Fibroblast of skin of back (primary cell): ENCODE results near the gene EPB41L5.
A peak's percentile ranks its signal among the peaks of the same experiment; 100 is the strongest.
"Not testable (repeated sequence)": the region's sequence is repeated elsewhere in the genome, so short reads cannot be mapped to it uniquely, and the experiment has no call there.

Source experiments
- DNase-seq: peaks from one replicate; pipeline ENCODE4 v3.0.0-alpha.2; 2013

EPB41L5 gene

GRCh38 chr2:120100627-120101026 is 87.8 kb downstream of the EPB41L5 start:
- no peak for DNase-seq

DNA sequence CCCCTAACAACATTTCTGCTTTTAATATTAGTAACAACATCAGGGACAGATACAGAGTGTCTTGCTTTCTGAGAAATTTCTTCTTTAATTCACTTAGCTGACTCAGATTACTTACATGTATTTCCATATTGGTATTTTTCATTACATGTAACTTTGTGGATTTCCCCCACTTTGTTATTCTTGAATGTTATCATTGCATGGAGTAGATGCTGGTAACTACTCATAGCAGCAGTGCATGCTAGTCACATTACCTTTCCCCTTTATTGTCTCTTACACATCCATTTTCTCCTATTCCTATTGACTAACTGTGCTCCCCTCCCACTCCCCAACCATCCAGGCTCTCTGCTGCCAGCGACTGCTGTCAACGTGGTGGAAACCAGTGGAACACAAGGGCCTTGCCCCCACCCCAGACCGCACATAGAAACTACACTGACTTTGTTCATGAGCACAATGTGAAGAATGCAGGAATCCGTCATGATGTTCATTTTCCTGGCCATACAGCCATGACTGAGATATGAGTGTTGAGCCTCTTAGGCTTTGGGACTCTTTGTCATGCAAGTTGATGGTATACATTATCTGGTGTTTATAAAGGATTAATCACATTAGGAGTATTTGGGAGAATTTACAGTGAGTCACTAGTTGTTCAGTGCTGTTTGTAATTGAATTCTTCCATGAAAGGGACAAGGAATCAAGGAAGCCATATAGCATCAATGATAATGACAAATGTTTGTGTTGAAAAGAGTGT is 91.0 kb downstream of the EPB41L5 start:
- DNase-seq, result peak; percentile 97

GRCh38 chr2:120104772-120105171 is 91.9 kb downstream of the EPB41L5 start:
- DNase-seq, result no peak

DNA sequence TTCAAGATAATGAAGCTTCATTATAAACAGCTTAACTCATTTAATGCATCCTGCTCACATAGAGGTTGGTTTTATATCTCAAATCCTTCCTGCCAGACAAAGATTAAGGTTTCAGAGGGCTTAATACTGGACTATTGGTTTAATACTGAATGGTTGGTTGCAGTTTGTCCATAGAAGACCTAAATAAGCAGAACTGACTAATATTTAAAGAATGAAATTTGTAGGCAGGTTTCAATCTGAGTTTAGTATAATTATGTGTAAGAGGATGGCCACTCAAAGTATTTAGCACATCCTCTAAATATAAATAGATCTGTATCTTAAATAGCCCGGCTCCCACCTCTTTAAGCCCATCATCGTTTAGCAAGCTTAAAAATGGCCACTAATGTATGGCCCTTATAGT is 92.5 kb downstream of the EPB41L5 start:
- DNase-seq, result peak; percentile 2

DNA sequence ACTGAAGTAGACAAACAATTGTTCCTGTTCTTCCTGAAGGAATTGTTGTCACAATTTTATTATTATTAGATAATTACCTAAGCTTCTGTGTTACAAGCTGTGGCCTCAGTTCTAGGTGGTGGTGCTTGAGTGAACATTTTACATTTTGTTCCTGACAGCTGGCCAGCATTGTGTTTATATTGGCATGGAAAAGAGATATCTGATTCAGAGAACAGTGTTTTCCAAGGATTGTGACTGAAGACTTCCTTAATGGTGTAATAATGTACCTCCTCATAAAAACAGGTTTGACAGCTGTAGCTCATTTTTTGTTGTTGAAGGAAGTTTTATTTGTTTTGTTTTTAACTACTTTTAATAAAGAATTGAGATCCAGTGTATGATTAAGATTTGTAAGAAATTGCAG is 95.2 kb downstream of the EPB41L5 start:
- DNase-seq, result peak; percentile 78

GRCh38 chr2:120108749-120109148 is 95.9 kb downstream of the EPB41L5 start:
- DNase-seq, result peak; percentile 39

- peak; percentile 58 for DNase-seq
These were observed 96.5 kb downstream of the EPB41L5 start for GRCh38 chr2:120109186-120110061.

DNA sequence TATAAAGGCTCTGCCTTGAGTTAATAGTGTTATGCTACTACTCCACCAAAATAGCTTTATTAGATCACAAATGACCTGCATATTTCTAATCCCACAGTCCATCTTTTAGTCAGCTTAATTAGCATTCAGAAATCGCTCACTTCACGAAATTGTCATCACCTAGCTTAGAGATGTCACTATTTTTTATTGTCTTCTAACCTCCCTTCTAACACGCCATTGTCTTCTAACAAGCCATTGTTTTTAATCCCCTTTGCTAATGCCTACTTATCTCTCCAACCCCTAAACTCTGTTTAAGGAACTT is 97.1 kb downstream of the EPB41L5 start:
- DNase-seq, result no peak

DNA sequence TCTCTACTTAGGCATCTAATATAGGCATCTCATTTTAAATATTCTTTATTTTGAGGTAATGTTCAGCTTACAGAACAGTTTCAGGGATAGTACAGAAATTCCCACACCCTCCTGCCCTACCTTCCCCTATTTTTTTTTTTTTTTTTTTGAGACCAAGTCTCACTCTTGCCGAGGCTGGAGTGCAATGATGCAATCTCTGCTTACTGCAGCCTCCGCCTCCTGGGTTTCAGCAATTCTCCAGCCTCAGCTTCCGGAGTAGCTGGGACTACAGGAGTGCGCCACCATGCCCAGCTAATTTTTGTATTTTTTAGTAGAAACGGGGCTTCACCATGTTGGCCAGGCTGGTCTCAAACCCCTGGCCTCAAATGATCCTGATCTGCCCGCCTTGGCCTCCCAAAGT is 97.6 kb downstream of the EPB41L5 start:
- no peak for DNase-seq

DNA sequence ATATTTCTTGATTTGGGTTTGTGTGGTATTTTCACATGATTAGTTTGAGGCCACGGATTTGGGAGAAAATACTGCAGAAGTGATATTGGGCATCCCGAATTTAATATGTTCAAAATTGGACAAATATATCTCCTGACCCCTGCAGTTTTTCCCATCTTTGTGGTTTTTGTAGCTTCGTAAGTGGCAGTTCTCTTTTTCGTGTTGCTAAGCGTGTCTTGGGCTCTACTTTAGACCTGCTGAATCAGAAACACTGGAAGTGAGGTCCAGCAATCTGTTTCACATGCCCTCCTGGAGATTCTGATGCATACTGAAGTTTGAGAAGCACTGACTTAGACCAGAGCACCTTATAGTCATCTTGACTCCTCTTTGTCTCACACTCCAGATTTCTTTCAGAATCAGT is 98.3 kb downstream of the EPB41L5 start:
- DNase-seq, result no peak

DNA sequence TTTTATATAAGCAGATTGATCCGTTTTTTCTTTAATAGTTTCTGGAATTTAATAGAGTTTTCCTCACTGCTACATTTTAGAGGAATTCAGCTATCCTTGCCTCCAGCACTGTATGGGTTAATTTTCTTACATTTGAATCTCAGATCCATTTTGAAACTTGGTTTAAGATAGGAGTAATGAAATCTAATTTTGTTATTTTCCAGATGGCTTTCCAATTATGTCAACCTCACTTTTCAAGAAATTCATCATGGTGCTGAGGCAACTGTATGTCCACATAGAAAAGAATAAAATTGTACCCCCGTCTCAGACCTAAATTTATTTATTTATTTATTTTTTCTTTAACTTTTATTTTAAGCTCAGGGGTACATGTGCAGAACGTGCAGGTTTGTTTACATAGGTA is 105.1 kb downstream of the EPB41L5 start:
- DNase-seq, result no peak

GRCh38 chr2:120118471-120118870 is 105.6 kb downstream of the EPB41L5 start:
- no peak for DNase-seq

GRCh38 chr2:120121337-120121736 is 108.5 kb downstream of the EPB41L5 start:
- DNase-seq, result not testable (repeated sequence)

GRCh38 chr2:120123090-120123489 is 110.2 kb downstream of the EPB41L5 start:
- no peak for DNase-seq

DNA sequence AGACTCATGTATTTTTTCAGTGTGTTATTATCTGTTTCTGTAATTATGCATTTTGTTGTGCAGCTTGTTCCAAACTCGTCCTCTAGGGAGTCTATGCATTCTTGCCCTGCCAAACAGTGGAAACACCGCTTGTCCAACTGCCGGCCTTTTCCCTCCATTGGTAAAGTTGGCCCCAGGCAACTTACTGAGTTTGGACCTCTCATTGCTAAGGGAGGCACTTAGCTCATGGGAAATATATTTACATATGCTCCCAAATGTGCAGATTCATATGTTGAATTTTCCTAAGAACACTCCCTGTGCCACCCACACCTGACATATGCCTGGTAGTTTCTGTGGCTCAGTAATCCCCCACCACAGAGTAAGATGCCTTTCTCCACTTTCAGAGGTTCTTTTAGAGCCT is 112.3 kb downstream of the EPB41L5 start:
- no peak for DNase-seq

DNA sequence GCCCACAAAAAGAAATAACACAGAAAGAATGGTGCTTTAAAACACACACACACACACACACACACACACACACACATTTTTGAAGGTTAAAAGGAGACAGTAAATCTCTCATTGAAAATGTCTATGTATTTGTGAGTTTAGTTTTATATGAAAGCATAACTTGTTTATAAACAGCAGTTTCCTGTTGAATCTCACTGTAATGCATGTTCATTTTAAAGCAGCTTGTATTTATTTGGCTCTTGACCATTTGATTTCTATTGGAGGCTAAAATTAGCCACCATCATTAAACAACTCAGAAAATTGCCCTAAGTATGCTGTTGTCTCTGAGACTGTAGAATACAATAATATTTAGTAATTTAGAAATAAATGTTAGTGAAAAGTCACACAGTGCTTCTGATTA is 115.3 kb downstream of the EPB41L5 start:
- DNase-seq, result no peak

- DNase-seq, result peak; percentile 77
These were observed 119.3 kb downstream of the EPB41L5 start for GRCh38 chr2:120132190-120132589.

DNA sequence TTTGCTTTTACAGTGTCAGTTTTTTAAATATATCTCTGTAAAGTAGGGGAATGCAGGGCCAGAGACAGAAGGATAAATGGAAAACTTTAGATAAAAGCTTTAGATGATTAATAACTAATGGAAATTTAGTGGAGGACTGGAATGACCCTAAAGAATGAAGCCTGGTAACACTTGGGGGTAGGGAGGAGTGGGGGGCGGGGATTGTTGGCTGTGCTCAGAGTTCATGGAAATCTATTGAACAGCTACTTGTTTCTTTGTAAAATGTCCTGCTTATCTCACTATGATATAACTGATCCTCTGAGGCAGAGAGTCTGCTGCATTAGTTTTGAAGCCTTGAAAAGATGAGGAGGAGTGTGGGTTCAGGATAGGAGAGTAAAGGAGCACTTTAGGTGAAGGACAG is 119.8 kb downstream of the EPB41L5 start:
- no peak for DNase-seq

DNA sequence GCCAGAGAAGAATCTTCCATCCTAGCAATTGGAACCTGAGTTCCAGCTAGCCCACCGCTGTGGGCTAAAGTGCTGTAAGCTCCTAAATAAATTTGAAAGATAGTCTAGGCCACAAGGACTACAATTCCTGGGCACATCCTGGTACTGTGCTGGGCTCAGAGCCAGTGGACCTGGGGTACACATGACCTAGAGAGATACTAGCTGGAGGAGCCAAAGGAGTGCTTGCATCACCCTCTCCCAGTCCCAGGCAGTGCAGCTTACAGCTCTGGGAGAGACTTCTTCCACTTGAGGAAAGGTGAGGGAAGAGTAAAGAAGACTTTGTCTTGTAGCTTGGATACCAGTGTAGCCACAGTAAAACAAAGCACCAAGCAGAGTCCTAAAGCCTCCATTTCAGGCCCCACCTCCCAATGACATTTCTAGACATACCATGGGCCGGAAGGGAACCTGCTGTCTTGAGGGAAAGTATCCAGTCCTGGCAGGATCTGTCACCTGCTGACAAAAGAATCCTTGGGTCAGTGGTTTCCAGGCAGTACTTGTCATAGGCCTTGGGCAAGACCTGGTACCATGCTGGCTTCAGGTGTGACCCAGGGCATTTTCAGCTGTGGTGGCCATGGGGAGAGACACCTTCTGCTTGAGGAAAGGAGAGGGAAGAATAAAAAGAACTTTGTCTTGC is 120.8 kb downstream of the EPB41L5 start:
- no peak for DNase-seq

GRCh38 chr2:120134263-120134662 is 121.4 kb downstream of the EPB41L5 start:
- DNase-seq, result peak; percentile 96

DNA sequence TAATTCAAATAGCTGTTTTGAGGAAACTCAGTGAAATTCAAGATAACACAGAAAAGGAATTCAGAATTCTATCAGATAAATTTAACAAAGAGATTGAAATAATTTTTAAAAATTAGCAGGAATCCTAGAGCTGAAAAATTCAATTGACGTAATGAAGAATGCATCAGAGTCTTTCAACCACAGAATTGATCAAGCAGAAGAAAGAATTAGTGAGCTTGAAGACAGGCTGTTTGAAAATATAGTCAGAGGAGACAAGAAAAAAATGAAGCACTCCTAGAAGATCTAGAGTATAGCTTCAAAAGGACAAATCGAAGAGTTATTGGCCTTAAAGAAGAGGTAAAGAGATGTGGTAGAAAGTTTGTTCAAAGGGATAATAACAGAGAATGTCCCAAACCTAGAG is 122.1 kb downstream of the EPB41L5 start:
- not testable (repeated sequence) for DNase-seq

- no peak for DNase-seq
These were observed 128.0 kb downstream of the EPB41L5 start for GRCh38 chr2:120140866-120141265.

DNA sequence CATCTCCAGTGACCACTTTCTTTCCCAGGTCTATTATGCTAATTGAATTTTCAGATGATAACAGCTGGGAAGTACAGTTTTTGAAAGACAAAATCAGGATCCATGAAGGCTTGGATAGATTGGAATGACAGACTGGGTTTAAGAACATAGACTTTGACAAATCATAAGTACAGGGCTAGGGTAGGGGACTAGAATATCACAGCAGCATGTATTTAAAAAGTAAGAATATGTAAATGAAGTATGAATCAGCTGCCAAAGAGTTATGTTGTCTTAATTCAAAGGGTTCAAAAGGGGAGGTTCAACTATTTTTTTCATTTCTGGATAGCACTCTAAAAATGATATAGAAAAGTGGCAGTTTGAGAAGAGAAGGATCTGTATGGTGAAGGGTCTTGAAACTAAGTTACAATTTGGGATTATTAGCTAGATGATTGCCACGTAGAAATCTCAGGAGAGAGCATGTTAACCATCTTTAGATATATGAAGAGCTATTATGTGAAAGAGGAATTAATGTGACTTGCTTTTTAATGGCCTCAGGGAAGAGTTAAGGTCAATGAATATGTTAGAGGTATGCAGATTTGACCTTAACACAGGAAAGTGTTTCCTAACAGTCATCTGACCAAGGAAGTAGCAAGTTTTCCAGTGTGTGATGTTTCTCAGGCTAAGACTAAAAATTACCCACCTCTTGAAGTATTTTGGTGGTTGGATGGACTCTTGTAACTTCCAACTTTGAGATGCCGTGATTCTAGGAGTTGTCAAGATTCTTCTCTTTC is 128.6 kb downstream of the EPB41L5 start:
- DNase-seq, result no peak
